Central memory CD8-positive, alpha-beta T cell (primary cell): ENCODE results near the gene CD1C.
"Not testable (repeated sequence)": the region's sequence is repeated elsewhere in the genome, so short reads cannot be mapped to it uniquely, and the experiment has no call there.

Experiments used
- ATAC-seq: fragments of 150-1000 bp; cut with Tn5 transposase; replicated peaks from 2 replicates; pipeline ENCODE4 v1.10.0; 2022; ENCODE audit warnings: mild to moderate bottlenecking, moderate FRiP score, moderate number of reproducible peaks; ENCODE audit not compliant: poor library complexity, severe bottlenecking; ENCODE audit errors: extremely low read depth
- DNase-seq, 2 donors: peaks; one replicate each; pipeline ENCODE4 v3.0.0; 2021; ENCODE audit warnings: low spot score in 2 of 2
- H3K27ac Mint-ChIP-seq: one replicate; pipeline ENCODE4 v1.8.0; 2022; ENCODE audit warnings: low read depth, mild to moderate bottlenecking, moderate library complexity, mixed read lengths
- H3K27me3 Mint-ChIP-seq: one replicate; pipeline ENCODE4 v1.8.0; 2022; ENCODE audit warnings: mixed read lengths
- H3K36me3 Mint-ChIP-seq: one replicate; pipeline ENCODE4 v1.8.0; 2022; ENCODE audit warnings: mild to moderate bottlenecking, moderate library complexity, mixed read lengths; ENCODE audit not compliant: insufficient read depth
- H3K4me1 Mint-ChIP-seq: one replicate; pipeline ENCODE4 v1.8.0; 2022; ENCODE audit warnings: mixed read lengths
- H3K4me3 Mint-ChIP-seq: one replicate; pipeline ENCODE4 v1.8.0; 2022; ENCODE audit warnings: mild to moderate bottlenecking, moderate library complexity, mixed read lengths
- H3K9me3 Mint-ChIP-seq: one replicate; pipeline ENCODE4 v1.8.0; 2022; ENCODE audit warnings: mixed read lengths

The CD1C gene

DNA sequence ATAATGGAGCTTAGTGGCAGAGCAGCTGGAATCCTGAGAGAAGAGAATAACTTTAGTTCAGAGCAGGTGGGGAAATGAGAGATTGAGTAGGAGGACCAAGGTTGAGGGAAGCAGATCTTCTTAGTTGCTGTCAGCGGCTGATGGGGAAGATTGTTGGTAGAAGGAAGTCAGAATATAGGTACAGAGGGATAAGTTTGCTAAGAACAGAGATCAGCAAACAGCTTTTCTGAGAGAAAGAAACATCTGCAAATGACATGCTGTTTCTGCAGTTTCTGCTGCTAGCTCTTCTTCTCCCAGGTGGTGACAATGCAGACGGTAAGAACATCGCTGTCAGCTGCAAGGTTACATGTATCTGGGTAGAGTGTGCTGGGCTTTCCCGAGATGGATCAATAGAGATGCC is at the start of gene CD1C:
Gene CD1C (plus strand): TSS at position 113 of the 400 bp plus-strand sequence. CDS start 142 bp downstream, at position 255.
- no peak for ATAC-seq
- peaks cover 2% of the 10 kb centered on the region for H3K36me3 Mint-ChIP-seq
- H3K9me3 Mint-ChIP-seq = no peaks in the 10 kb centered on the region
- peaks cover 10% of the 10 kb centered on the region for H3K4me1 Mint-ChIP-seq
- H3K27ac Mint-ChIP-seq = no peak within 1 kb of the TSS
- H3K4me3 Mint-ChIP-seq = no peak within 1 kb of the TSS
- peaks cover 28% of the 10 kb centered on the region for H3K27me3 Mint-ChIP-seq
- DNase-seq = no peak

- no peaks in the 10 kb centered on the region for H3K9me3 Mint-ChIP-seq
- peaks cover 30% of the 10 kb centered on the region for H3K27me3 Mint-ChIP-seq
- peaks cover 20% of the 10 kb centered on the region for H3K4me1 Mint-ChIP-seq
- H3K4me3 Mint-ChIP-seq = no peak overlapping the region
- ATAC-seq (no peak), DNase-seq (no peak)
- H3K36me3 Mint-ChIP-seq = peaks cover 3% of the 10 kb centered on the region
- no peak overlapping the region for H3K27ac Mint-ChIP-seq
Observed at GRCh38 chr1:158246650-158247049, 43.1 kb upstream of the CD1C start.

DNA sequence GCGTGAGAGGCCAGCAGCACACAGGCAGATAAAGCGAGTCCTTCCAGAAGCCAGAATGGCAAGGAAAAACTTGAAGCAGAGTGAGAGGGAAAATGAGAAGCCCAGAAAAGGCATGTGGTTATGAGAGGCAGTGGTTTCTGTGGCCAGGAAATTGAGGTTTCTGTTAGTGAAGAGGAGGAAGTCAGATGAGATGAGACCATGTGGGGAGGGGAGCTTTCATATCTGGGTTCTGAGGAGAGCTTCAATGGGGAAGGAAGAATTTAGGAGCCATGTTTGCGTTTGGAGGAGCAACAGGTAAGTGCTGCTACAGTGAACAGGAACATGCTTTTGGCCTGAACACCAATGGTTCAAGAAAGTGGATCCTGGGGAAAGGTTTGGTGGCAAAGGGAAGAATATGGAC is 41.6 kb upstream of the CD1C start:
- DNase-seq = peak in 1 of 2 donors; percentile 28
- Mint-ChIP-seq H3K27me3 (peaks cover 27% of the 10 kb centered on the region), H3K9me3 (no peaks in the 10 kb centered on the region), H3K27ac (no peak overlapping the region), H3K4me1 (peaks cover 20% of the 10 kb centered on the region), H3K36me3 (peaks cover 3% of the 10 kb centered on the region), H3K4me3 (peak overlapping the region; percentile 31)
- ATAC-seq = peak; percentile 71

- peaks cover 3% of the 10 kb centered on the region for H3K36me3 Mint-ChIP-seq
- ATAC-seq (no peak), DNase-seq (no peak)
- H3K27me3 Mint-ChIP-seq = peaks cover 20% of the 10 kb centered on the region
- H3K4me1 Mint-ChIP-seq = peaks cover 20% of the 10 kb centered on the region
- no peak overlapping the region for H3K4me3 Mint-ChIP-seq
- H3K27ac Mint-ChIP-seq = no peak overlapping the region
- H3K9me3 Mint-ChIP-seq = no peaks in the 10 kb centered on the region
Observed at GRCh38 chr1:158248771-158249170, 41.0 kb upstream of the CD1C start.

GRCh38 chr1:158249646-158250045 is 40.1 kb upstream of the CD1C start:
- Mint-ChIP-seq H3K27ac (no peak overlapping the region), H3K4me1 (peaks cover 20% of the 10 kb centered on the region), H3K9me3 (no peaks in the 10 kb centered on the region), H3K4me3 (no peak overlapping the region), H3K27me3 (peaks cover 19% of the 10 kb centered on the region), H3K36me3 (peaks cover 3% of the 10 kb centered on the region)
- DNase-seq (no peak), ATAC-seq (no peak)

- Mint-ChIP-seq H3K4me1 (peaks cover 20% of the 10 kb centered on the region), H3K4me3 (no peak overlapping the region)
- DNase-seq = no peak
Observed at GRCh38 chr1:158251163-158251562, 38.6 kb upstream of the CD1C start.

GRCh38 chr1:158255656-158256055 is 34.1 kb upstream of the CD1C start:
- Mint-ChIP-seq H3K36me3 (no peaks in the 10 kb centered on the region), H3K27me3 (peaks cover 29% of the 10 kb centered on the region), H3K4me1 (no peaks in the 10 kb centered on the region), H3K9me3 (no peaks in the 10 kb centered on the region), H3K27ac (no peak overlapping the region), H3K4me3 (no peak overlapping the region)
- ATAC-seq = no peak
- DNase-seq = no peak

More at GRCh38 chr1:158251163-158251562, 38.6 kb upstream of the CD1C start:
- Mint-ChIP-seq H3K36me3 (peaks cover 3% of the 10 kb centered on the region), H3K9me3 (no peaks in the 10 kb centered on the region), H3K27me3 (peaks cover 19% of the 10 kb centered on the region), H3K27ac (no peak overlapping the region)
- no peak for ATAC-seq

DNA sequence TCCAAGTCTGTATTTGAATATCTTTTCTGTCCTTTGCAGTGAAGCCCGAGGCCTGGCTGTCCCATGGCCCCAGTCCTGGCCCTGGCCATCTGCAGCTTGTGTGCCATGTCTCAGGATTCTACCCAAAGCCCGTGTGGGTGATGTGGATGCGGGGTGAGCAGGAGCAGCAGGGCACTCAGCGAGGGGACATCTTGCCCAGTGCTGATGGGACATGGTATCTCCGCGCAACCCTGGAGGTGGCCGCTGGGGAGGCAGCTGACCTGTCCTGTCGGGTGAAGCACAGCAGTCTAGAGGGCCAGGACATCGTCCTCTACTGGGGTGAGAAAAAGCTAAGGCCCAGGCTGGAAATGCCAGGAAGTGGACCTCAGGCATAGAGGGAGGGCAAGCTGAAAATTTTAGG is 33.0 kb upstream of the CD1C start:
- not testable (repeated sequence) for H3K27ac Mint-ChIP-seq, ATAC-seq, H3K4me1 Mint-ChIP-seq, H3K36me3 Mint-ChIP-seq, DNase-seq, H3K9me3 Mint-ChIP-seq, H3K4me3 Mint-ChIP-seq
- peaks cover 32% of the 10 kb centered on the region for H3K27me3 Mint-ChIP-seq

- Mint-ChIP-seq H3K9me3 (no peaks in the 10 kb centered on the region), H3K4me3 (no peak overlapping the region), H3K27ac (no peak overlapping the region), H3K36me3 (no peaks in the 10 kb centered on the region), H3K4me1 (no peaks in the 10 kb centered on the region), H3K27me3 (peaks cover 36% of the 10 kb centered on the region)
- ATAC-seq = no peak
- DNase-seq = no peak
Observed at GRCh38 chr1:158257888-158258287, 31.8 kb upstream of the CD1C start.

DNA sequence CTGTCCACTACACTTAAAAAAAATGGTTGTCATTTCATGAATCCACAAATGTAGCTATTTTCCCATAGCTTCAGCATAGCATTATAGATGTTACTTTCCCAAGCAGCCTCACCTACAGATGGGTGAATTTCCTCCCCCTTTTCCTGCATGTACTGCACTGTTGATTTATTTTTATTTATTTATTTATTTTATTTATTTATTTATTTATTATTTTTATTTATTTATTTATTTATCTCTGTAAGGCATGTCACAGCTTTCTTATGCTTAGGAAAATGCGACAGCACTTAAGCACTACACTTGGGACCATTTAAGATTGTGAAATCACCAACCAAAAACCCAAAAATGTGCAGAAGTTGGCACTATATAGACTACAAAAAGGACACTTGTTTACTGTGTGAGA is 30.6 kb upstream of the CD1C start:
- Mint-ChIP-seq H3K9me3 (no peaks in the 10 kb centered on the region), H3K4me1 (no peaks in the 10 kb centered on the region), H3K36me3 (no peaks in the 10 kb centered on the region), H3K27me3 (peaks cover 47% of the 10 kb centered on the region), H3K4me3 (no peak overlapping the region), H3K27ac (no peak overlapping the region)
- no peak for DNase-seq
- ATAC-seq = no peak

DNA sequence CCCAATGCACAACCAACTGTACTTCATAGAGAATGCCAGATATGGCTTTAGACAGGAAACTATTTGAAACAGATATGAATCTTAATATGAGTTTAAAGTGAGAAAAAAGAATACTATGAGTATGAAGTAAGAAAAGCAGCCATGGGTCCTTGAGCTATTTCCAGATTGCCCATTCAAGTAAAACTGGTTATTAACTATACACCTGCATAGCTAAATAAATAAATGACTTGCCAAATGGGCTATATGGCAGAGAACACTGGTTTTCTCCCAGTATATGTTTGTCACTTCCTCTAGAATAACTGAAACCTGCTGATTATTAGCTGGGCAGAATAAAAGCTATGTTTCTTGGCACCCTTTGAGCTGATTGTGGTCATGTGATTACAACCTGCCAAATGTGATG is 17.0 kb upstream of the CD1C start:
- Mint-ChIP-seq H3K36me3 (no peaks in the 10 kb centered on the region), H3K27me3 (peaks cover 21% of the 10 kb centered on the region), H3K4me3 (no peak overlapping the region), H3K9me3 (no peaks in the 10 kb centered on the region), H3K27ac (no peak overlapping the region), H3K4me1 (no peaks in the 10 kb centered on the region)
- DNase-seq = no peak
- ATAC-seq = no peak

GRCh38 chr1:158274797-158275196 is 14.9 kb upstream of the CD1C start:
- no peak overlapping the region for H3K27ac Mint-ChIP-seq
- DNase-seq = no peak
- H3K27me3 Mint-ChIP-seq = peaks cover 12% of the 10 kb centered on the region
- ATAC-seq = no peak
- H3K9me3 Mint-ChIP-seq = no peaks in the 10 kb centered on the region
- no peaks in the 10 kb centered on the region for H3K4me1 Mint-ChIP-seq
- H3K4me3 Mint-ChIP-seq = no peak overlapping the region
- no peaks in the 10 kb centered on the region for H3K36me3 Mint-ChIP-seq

DNA sequence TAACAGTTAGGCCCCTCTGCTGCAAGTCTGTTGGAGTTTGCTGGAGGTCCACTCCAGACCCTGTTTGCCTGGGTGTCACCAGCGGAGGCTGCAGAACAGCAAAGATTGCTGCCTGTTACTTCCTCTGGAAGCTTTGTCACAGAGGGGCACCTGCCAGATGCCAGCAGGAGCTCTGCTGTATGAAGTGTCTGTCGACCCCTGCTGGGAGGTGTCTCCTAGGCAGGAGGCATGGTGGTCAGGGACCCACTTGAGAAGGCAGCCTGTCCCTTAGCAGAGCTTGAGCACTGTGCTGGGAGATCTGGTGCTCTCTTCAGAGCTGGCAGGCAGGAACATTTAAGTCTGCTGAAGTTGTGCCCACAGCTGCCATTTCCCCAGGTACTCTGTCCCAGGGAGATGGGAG is 7.3 kb upstream of the CD1C start:
- not testable (repeated sequence) for H3K9me3 Mint-ChIP-seq, H3K27ac Mint-ChIP-seq, DNase-seq, ATAC-seq, H3K36me3 Mint-ChIP-seq, H3K4me3 Mint-ChIP-seq
- peaks cover 56% of the 10 kb centered on the region for H3K27me3 Mint-ChIP-seq
- peaks cover 10% of the 10 kb centered on the region for H3K4me1 Mint-ChIP-seq

- H3K27ac Mint-ChIP-seq = no peak overlapping the region
- no peaks in the 10 kb centered on the region for H3K9me3 Mint-ChIP-seq
- peaks cover 58% of the 10 kb centered on the region for H3K27me3 Mint-ChIP-seq
- H3K4me3 Mint-ChIP-seq = no peak overlapping the region
- peaks cover 10% of the 10 kb centered on the region for H3K4me1 Mint-ChIP-seq
- DNase-seq = no peak
- H3K36me3 Mint-ChIP-seq = peaks cover 2% of the 10 kb centered on the region
- no peak for ATAC-seq
Observed at GRCh38 chr1:158283965-158284364, 5.8 kb upstream of the CD1C start.
